RWPE1 (cell line): ENCODE measurements around the gene AGK.

Experiments
- CTCF ChIA-PET: fragments of 350-600 bp; sonication (Branson Sonifier 250); formaldehyde crosslinking; extraction: SDS; loops from one replicate; lab custom pipeline; 2021; lab: Yijun Ruan, JAX
- POLR2A ChIA-PET: fragments of 400-600 bp; formaldehyde crosslinking; extraction: SDS; loops from one replicate; lab custom pipeline; 2020; ENCODE audit warnings: antibody characterized with exemption; ENCODE audit not compliant: low non-redundant PET; lab: Yijun Ruan, JAX
- DNase-seq: peaks from one replicate; pipeline ENCODE4 v3.0.0; 2012; ENCODE audit warnings: low spot score
- H3K27ac ChIP-seq: fragments of 450-650 bp; 2 replicates; pipeline ENCODE4 v1.5.1; 2017
- TF ChIP-seq, protein P1 (sequence below): fragments of 450-650 bp; conservative IDR thresholded peaks from 2 replicates; pipeline ENCODE4 v1.5.1; 2017; ENCODE audit warnings: low read depth, mild to moderate bottlenecking

AGK gene

DNA sequence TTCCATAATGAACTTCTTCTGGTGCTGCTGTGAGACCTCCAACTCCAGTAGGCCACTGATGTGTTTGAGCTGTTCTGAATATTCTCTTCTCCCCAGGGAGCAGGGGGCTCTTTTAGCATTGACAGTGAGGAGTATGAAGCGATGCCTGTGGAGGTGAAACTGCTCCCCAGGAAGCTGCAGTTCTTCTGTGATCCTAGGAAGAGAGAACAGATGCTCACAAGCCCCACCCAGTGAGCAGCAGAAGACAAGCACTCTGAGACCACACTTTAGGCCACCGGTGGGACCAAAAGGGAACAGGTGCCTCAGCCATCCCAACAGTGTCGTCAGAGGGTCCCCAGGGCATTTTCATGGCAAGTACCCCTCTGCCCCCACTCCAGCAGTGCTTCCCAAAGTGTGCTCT, 101.5 kb downstream of the AGK start:
- TF ChIP-seq, protein P1, sequence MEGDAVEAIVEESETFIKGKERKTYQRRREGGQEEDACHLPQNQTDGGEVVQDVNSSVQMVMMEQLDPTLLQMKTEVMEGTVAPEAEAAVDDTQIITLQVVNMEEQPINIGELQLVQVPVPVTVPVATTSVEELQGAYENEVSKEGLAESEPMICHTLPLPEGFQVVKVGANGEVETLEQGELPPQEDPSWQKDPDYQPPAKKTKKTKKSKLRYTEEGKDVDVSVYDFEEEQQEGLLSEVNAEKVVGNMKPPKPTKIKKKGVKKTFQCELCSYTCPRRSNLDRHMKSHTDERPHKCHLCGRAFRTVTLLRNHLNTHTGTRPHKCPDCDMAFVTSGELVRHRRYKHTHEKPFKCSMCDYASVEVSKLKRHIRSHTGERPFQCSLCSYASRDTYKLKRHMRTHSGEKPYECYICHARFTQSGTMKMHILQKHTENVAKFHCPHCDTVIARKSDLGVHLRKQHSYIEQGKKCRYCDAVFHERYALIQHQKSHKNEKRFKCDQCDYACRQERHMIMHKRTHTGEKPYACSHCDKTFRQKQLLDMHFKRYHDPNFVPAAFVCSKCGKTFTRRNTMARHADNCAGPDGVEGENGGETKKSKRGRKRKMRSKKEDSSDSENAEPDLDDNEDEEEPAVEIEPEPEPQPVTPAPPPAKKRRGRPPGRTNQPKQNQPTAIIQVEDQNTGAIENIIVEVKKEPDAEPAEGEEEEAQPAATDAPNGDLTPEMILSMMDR = no peak
- no peak for DNase-seq
- no peak overlapping the region for H3K27ac ChIP-seq
- ChIA-PET POLR2A (no interaction called here), CTCF (no interaction called here)

DNA sequence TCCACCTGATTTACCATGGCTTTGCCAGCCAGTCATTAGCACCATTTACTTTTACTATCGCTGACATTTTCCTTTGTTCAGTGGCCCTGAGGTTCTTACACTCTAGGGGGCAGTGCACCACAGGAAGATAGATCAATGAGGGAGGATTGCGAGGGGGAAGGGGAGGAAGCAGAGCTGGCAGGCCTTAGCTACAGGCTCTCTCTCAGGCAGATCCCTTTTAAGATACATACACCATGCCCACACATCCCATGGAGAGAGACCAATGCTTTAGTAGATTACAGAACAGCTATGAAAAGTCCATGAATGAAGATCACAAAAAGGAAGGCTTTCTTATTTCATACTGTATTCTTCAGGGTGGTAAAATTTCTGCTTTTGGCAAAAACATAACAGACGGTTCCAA, 103.3 kb downstream of the AGK start:
- no peak overlapping the region for H3K27ac ChIP-seq
- DNase-seq = peak; percentile 55
- TF ChIP-seq, protein P1 = peak; percentile 73
- ChIA-PET POLR2A (no interaction called here), CTCF (interaction anchor here (0.5 to 0.8 kb wide), 8 partner anchors 12 to 1087 kb away, joined by 3 to 4 read pairs (median 3); no protein-coding TSS in a partner anchor)

DNA sequence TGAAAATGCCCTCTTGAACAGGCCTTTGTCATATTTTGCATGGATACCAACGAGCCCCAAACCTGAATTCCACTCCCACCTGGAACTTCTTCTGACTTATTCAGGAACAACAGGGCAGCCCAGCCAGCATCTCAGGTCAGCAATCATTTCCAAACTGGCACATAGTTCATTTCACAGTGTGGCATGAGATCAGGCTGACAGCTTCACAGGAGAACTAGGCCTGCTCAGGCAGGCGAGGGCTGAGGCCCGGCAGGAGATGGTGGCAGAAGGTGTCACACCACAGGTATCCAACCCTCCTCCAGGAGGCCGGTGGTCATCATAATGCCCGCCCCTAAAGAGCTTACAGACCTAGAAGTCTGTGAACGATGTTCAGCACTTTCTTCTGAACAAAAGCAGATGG, 108.3 kb downstream of the AGK start:
- ChIA-PET CTCF (no interaction called here), POLR2A (no interaction called here)
- DNase-seq = no peak
- TF ChIP-seq, protein P1 = no peak
- H3K27ac ChIP-seq = no peak overlapping the region

DNA sequence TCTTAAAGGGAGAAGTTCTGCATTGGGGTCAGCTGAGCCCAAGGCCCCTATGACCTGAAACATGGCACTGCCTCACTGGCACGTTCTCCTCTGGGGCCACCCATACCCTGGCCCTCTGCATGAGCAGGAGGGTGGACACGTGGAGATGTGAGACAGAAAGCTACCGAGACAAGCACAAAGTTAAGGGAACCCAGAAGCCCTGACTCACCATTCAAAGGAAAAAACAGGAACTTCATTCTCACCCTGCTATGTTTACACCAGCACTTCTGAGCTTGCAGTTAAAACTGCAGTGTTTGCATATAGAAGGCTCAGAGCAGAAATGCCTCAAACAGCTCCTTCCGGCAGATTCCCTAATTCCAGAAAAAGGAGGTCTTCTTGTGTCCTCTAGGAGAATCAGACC, 109.0 kb downstream of the AGK start:
- POLR2A ChIA-PET = no interaction called here
- CTCF ChIA-PET = no interaction called here
- DNase-seq = no peak
- no peak overlapping the region for H3K27ac ChIP-seq
- TF ChIP-seq, protein P1 = no peak

DNA sequence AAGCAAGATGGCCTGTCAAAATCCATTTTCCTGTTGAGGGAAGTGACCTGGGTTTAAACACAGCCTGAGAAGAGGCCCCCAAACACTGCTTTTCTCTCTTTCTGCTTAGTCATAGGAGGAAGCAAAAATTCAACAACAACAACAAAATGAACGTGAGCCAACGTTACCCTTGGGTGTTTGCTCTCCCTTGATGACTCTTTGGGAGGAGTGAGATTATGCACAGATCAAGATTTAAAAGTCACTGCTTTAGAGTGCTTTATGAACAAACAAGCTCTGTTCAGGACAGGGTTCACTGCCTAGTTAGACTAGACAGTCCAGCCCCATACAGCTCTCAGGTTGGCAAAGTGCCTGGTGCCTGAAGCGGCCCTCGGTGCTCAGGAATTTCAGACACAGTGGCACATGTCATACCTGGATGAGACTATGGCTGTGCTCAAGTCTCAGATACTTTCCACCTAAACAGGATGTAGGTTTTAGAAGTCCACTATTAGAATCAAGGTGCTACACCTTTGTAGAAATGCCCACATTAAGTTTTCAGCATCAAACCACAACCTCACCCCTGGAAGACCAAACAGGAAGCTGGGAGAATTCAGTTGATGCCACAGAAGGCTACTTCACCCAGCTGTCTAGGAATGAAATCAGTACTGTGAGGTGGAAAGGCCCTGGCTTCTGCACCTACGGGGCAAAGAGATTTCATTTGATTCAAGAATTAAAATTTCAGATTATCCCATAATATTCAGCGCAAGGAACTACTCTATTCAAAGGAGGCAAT, 112.1 kb downstream of the AGK start:
- ChIA-PET CTCF (no interaction called here), POLR2A (no interaction called here)
- H3K27ac ChIP-seq = no peak overlapping the region
- TF ChIP-seq, protein P1 = no peak
- no peak for DNase-seq

DNA sequence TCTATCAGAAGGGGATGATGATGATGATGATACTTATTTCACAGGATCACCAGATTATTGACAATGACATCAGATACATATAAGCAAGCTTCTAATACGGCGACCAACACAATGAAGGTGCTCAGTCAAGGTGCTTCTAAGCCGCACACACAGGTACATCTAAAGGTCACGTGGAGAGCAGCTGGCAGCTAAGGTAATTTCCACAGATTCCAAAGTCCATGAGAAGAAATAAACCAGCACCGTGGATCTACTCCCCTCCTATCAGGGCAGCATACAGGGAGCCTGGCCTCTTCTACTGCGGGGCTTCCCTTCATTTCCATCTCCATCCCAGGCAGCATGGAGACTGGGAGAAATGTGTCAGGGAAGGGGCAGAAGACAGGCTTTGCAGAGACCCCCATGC, 113.2 kb downstream of the AGK start:
- no peak for DNase-seq
- no peak overlapping the region for H3K27ac ChIP-seq
- CTCF ChIA-PET = no interaction called here
- POLR2A ChIA-PET = no interaction called here
- TF ChIP-seq, protein P1 = no peak
